Endothelial cell (in vitro differentiated cells): ENCODE results near the gene GLCCI1. TPM values are rescaled to one million over a fixed set of nuclear protein-coding genes. Genes with fewer than 3 reads are reported as not detected.

Experiments used
- DNase-seq: peaks from one replicate; pipeline ENCODE4 v3.0.0; 2021; ENCODE audit warnings: low spot score
- H3K27ac Mint-ChIP-seq: one replicate; pipeline ENCODE4 v1.8.0; 2021; ENCODE audit warnings: mixed read lengths, inconsistent platforms; ENCODE audit not compliant: unreplicated experiment
- H3K27me3 Mint-ChIP-seq: one replicate; pipeline ENCODE4 v1.8.0; 2021; ENCODE audit warnings: mild to moderate bottlenecking, moderate library complexity, mixed read lengths, inconsistent platforms; ENCODE audit not compliant: unreplicated experiment
- H3K36me3 Mint-ChIP-seq: one replicate; pipeline ENCODE4 v1.8.0; 2021; ENCODE audit warnings: mild to moderate bottlenecking, low read depth, mixed read lengths, inconsistent platforms; ENCODE audit not compliant: unreplicated experiment
- H3K4me1 Mint-ChIP-seq: one replicate; pipeline ENCODE4 v1.8.0; 2021; ENCODE audit warnings: mild to moderate bottlenecking, mixed read lengths, inconsistent platforms; ENCODE audit not compliant: unreplicated experiment
- H3K4me3 Mint-ChIP-seq: one replicate; pipeline ENCODE4 v1.8.0; 2021; ENCODE audit warnings: mild to moderate bottlenecking, mixed read lengths, inconsistent platforms; ENCODE audit not compliant: unreplicated experiment
- H3K9me3 Mint-ChIP-seq: one replicate; pipeline ENCODE4 v1.8.0; 2021; ENCODE audit warnings: mixed read lengths, inconsistent platforms; ENCODE audit not compliant: unreplicated experiment
- total RNA-seq: library from RNA; stranded (reverse); fragmentation: NEBNext Ultra II Directional; extraction: Animal tissue kit (Norgen Biotek cat#: 25700); gene quantifications from one replicate; pipeline ENCODE4 v1.2.1, GENCODE V29; 2021; ENCODE audit not compliant: unreplicated experiment
- TF ChIP-seq, protein P1 (sequence below): fragments of 200-600 bp; sonication (generic); IDR thresholded peaks from one replicate; pipeline ENCODE4 v1.5.0; 2021; ENCODE audit warnings: antibody characterized with exemption; ENCODE audit not compliant: unreplicated experiment

Gene GLCCI1
- total RNA-seq, 1 donor from 2014 or later, result 13.8 TPM

DNA sequence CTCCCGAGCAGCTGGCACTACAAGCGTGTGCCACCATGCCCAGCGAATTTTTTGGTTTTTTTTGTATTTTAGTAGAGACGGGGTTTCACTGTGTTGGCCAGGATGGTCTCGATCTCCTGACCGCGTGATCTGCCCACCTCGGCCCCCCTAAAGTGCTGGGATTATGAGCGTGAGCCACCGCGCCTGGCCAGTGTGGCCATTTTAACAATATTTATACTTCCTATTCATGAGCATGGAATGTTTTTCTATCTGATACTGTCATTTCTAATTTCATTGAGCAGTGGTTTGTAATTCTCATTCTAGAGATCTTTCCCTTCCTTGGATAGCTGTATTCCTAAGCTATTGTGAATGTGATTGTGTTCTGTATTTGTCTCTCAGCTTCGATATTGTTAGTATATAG lies 96.2 kb downstream of the GLCCI1 start:
- no peak overlapping the region for H3K27ac Mint-ChIP-seq
- DNase-seq, result no peak
- H3K4me3 Mint-ChIP-seq, result no peak overlapping the region
- TF ChIP-seq, protein P1, sequence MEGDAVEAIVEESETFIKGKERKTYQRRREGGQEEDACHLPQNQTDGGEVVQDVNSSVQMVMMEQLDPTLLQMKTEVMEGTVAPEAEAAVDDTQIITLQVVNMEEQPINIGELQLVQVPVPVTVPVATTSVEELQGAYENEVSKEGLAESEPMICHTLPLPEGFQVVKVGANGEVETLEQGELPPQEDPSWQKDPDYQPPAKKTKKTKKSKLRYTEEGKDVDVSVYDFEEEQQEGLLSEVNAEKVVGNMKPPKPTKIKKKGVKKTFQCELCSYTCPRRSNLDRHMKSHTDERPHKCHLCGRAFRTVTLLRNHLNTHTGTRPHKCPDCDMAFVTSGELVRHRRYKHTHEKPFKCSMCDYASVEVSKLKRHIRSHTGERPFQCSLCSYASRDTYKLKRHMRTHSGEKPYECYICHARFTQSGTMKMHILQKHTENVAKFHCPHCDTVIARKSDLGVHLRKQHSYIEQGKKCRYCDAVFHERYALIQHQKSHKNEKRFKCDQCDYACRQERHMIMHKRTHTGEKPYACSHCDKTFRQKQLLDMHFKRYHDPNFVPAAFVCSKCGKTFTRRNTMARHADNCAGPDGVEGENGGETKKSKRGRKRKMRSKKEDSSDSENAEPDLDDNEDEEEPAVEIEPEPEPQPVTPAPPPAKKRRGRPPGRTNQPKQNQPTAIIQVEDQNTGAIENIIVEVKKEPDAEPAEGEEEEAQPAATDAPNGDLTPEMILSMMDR, result no peak
- H3K36me3 Mint-ChIP-seq, result no peaks in the 10 kb centered on the region
- H3K4me1 Mint-ChIP-seq, result no peaks in the 10 kb centered on the region
- no peaks in the 10 kb centered on the region for H3K9me3 Mint-ChIP-seq
- H3K27me3 Mint-ChIP-seq, result no peaks in the 10 kb centered on the region

DNA sequence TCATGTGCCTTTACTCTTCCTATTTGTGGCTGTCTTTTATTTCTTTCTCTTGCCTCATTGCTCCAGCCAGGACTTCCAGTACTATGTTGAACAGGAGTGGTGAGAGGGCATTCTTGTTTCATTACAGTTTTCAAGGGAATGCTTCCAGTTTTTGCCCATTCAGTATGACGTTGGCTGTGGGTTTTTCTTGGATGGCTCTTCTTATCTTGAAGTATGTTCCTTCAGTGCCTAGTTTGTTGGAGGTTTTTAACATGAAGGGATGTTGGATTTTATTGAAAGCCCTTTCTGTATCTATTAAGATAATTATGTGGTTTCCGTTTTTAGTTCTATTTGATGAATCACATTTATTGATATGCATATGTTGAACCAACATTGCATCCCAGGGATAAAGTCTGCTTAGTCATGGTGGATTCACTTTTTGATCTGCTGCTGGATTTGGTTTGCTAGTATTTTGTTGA lies 96.8 kb downstream of the GLCCI1 start:
- Mint-ChIP-seq H3K36me3 (no peaks in the 10 kb centered on the region), H3K4me1 (no peaks in the 10 kb centered on the region), H3K9me3 (no peaks in the 10 kb centered on the region), H3K4me3 (no peak overlapping the region), H3K27me3 (no peaks in the 10 kb centered on the region), H3K27ac (no peak overlapping the region)
- TF ChIP-seq, protein P1, result no peak
- no peak for DNase-seq

DNA sequence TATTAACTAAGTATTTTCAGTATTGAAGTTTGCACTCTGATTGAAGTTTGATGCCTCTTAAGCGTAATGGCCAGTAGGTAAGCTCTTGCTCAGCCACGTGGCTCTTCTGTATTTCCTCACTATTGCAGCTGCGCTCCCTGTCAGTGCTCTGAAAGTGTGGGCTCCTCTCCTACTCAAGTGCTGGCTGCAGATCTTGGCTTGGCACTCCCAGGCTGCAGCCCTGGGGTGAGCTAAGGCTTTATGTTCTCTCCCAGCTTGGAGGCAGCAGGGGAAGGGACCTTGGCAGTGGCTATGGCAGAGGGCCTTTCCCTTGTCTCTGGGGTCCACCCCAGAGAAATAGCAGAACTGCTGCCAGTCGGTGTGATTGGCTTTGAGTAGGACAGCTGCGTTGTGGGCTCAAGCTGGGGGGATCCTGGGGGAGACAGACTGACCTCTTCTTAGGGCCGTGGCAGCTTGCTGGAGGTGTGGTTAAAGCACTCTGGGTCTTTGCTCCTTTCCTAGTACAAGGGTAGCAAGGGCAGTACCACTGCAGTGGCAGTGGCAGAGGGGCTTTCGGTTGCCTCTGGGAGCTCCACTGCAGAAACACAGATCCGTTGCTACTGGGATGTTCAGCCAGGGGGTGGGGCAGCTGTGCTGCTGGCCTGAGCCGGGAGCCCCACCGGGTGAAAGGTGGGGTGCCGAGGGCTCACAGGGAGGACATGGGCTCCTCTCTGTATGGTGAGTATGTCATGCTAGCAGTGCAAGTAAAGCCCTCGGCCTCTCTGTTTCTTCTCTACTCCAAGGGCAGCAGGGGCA lies 100.5 kb downstream of the GLCCI1 start:
- DNase-seq, result no peak

DNA sequence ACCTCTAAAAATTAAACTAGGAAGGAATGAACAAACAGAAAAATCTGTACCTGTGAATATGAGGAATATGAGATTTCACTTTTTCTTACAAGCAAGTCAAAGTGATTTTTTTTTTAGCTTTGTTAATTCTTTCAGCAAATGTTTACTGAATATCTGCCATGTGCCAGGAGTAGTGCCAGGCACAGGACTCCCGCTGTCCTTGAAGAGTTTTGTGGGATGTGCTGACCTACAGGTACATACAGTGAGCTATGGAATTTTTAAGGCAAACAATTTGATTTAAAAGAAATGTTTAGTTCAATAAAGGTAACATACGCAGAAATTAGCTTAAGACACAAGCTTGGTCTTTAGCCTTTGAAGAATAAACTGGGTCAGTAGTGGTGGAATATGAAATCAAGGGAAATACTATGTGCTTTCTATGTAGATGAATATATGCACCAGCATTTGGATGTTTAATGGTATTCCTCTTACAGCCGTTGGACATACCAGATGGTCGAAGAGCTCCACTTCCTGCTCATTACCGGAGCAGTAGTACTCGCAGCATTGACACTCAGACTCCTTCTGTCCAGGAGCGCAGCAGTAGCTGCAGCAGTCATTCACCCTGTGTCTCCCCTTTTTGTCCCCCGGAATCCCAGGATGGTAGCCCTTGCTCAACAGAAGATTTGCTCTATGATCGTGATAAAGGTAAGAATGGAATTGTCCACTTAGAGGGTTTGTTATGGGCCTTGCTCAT lies 102.0 kb downstream of the GLCCI1 start:
- Mint-ChIP-seq H3K27ac (no peak overlapping the region), H3K4me1 (no peaks in the 10 kb centered on the region), H3K4me3 (no peak overlapping the region), H3K36me3 (no peaks in the 10 kb centered on the region), H3K27me3 (no peaks in the 10 kb centered on the region), H3K9me3 (no peaks in the 10 kb centered on the region)
- TF ChIP-seq, protein P1, result no peak
- no peak for DNase-seq

More for the DNA sequence above, 100.5 kb downstream of the GLCCI1 start:
- no peak overlapping the region for H3K27ac Mint-ChIP-seq
- TF ChIP-seq, protein P1, result no peak
- no peaks in the 10 kb centered on the region for H3K4me1 Mint-ChIP-seq
- no peaks in the 10 kb centered on the region for H3K27me3 Mint-ChIP-seq
- no peaks in the 10 kb centered on the region for H3K9me3 Mint-ChIP-seq
- H3K36me3 Mint-ChIP-seq, result no peaks in the 10 kb centered on the region
- no peak overlapping the region for H3K4me3 Mint-ChIP-seq

DNA sequence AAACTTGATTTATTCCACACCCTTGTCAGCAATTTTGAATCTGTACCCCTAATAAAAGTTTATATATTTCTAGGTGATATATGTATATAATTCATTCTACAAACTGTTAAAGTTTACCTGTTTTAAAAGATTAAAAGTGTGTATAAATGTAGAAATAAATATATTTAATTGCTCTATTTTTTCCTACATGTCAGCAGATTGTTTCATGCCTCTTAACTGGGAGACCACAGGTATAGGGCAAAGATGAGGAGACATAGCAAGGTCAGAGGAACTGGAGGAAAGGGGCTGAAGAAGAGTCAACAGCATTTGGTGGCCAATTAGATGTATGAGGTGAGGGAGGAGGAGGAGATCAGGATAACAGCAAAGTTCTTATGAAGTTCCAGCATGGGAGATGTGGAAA lies 109.8 kb downstream of the GLCCI1 start:
- H3K36me3 Mint-ChIP-seq, result no peaks in the 10 kb centered on the region
- no peak overlapping the region for H3K4me3 Mint-ChIP-seq
- DNase-seq, result no peak
- TF ChIP-seq, protein P1, result no peak
- no peaks in the 10 kb centered on the region for H3K9me3 Mint-ChIP-seq
- H3K27me3 Mint-ChIP-seq, result no peaks in the 10 kb centered on the region
- no peak overlapping the region for H3K27ac Mint-ChIP-seq
- H3K4me1 Mint-ChIP-seq, result no peaks in the 10 kb centered on the region
